Smooth muscle cell (in vitro differentiated cells): ENCODE data around the gene KY. TPM values are rescaled to one million over a fixed set of nuclear protein-coding genes. Genes with fewer than 3 reads are reported as not detected.

Experiments used
- DNase-seq: peaks from one replicate; lab custom pipeline; 2025; ENCODE audit not compliant: unreplicated experiment; lab: John Stamatoyannopoulos, UW
- H2AFZ ChIP-seq: fragments of 200-600 bp; sonication (generic); 2 replicates; pipeline ENCODE4 v1.6.0; 2016; ENCODE audit warnings: antibody characterized with exemption, low read depth, mild to moderate bottlenecking
- H3F3A ChIP-seq: fragments of 200-600 bp; sonication (generic); 2 replicates; pipeline ENCODE4 v1.6.0; 2017; ENCODE audit warnings: antibody characterized with exemption, low read depth
- H3K27ac ChIP-seq: fragments of 200-600 bp; sonication (generic); 2 replicates; pipeline ENCODE4 v1.5.1; 2016; ENCODE audit warnings: low read depth, mild to moderate bottlenecking
- H3K27me3 ChIP-seq: fragments of 200-600 bp; sonication (generic); 2 replicates; pipeline ENCODE4 v1.6.1; 2016; ENCODE audit warnings: low read depth, mild to moderate bottlenecking
- H3K36me3 ChIP-seq: fragments of 200-600 bp; sonication (generic); 2 replicates; pipeline ENCODE4 v1.5.1; 2016; ENCODE audit warnings: low read depth
- H3K4me1 ChIP-seq: fragments of 200-600 bp; sonication (generic); 2 replicates; pipeline ENCODE4 v1.5.1; 2016; ENCODE audit warnings: low read depth
- H3K4me2 ChIP-seq: fragments of 200-600 bp; sonication (generic); 2 replicates; pipeline ENCODE4 v1.6.0; 2016; ENCODE audit warnings: mild to moderate bottlenecking
- H3K4me3 ChIP-seq: fragments of 200-600 bp; sonication (generic); 2 replicates; pipeline ENCODE4 v1.5.1; 2016; ENCODE audit warnings: mild to moderate bottlenecking
- H3K79me2 ChIP-seq: fragments of 200-600 bp; sonication (generic); 2 replicates; pipeline ENCODE4 v1.6.0; 2016; ENCODE audit warnings: low read depth, mild to moderate bottlenecking
- H3K9ac ChIP-seq: fragments of 200-600 bp; sonication (generic); 2 replicates; pipeline ENCODE4 v1.6.0; 2016; ENCODE audit warnings: low read depth
- H3K9me3 ChIP-seq: fragments of 200-600 bp; sonication (generic); replicated peaks from 2 replicates; pipeline ENCODE4 v1.5.1; 2016; ENCODE audit warnings: low read depth
- H4K20me1 ChIP-seq: fragments of 200-600 bp; sonication (generic); 2 replicates; pipeline ENCODE4 v1.6.0; 2016; ENCODE audit warnings: low read depth
- WGBS: methylation state at CpG from one replicate; pipeline ENCODE4 v1.1.7; 2016; ENCODE audit warnings: low lambda C conversion rate; 5-methylcytosine and 5-hydroxymethylcytosine counted together
- polyA plus RNA-seq: library from polyadenylated mRNA; unstranded; fragments of >200 nt; fragmentation: Nextera tagmentation; extraction: Ambion mirVana; gene quantifications from 2 replicates; pipeline ENCODE4 v1.2.1, GENCODE V29; 2016
- total RNA-seq: library from RNA; depleted of rRNA; stranded (reverse); fragments of >200 nt; gene quantifications from 2 replicates; pipeline ENCODE4 v1.2.3, GENCODE V29; 2014
- TF ChIP-seq, protein P1 (sequence below): fragments of 200-600 bp; sonication (generic); IDR thresholded peaks from 2 replicates; pipeline ENCODE4 v1.5.1; 2017; ENCODE audit warnings: borderline replicate concordance, mild to moderate bottlenecking, antibody characterized with exemption; ENCODE audit not compliant: insufficient read depth, poor library complexity, severe bottlenecking

The KY gene
- total and polyA plus RNA-seq, 2 experiments from 2014 or later: 0.07 to 0.09 TPM

DNA sequence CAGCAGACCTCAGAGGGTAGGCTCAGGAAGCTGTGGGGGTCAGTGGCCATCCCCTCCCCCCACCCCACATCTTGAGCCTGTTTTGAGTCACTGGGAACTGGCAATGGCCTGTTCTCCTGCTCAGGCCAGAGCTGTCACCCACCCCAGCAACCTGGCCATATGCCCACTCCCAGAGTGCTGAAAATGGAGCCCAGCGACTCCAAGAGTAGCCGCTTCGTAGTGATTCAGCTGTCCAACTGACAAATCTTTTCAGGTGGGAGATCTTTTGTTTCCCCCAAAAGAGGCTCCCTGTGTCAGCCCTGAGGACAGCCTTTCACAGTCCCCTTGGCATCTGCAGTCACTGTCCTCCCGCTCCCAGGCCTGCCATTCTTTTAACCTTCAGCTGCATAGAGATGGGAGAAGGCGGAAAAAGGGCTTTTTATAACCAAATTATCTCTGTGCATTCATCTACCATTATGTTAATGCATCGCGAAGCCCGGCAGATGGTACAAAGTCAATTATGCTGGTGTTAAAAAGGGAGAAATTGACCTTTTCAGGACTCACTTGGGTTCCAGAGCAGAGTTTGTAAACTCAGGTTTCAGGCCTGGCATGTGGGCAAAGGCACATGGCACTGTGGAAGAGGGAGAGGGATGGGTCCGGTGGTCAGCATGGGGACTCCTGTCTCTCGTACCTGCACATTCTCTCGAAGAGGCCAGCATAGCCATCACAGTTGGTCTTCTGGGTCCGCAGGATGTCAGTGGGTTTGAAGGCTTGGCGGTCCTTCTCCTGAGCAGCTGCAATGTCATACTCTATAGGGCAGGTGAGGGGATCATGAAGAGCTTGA is 32.1 kb downstream of the KY start:
- no peaks in the 10 kb centered on the region for H3K4me1 ChIP-seq
- H3K36me3 ChIP-seq: no peaks in the 10 kb centered on the region
- 96% methylated on average over 13 of the region's 13 CpGs for WGBS
- H3K27ac ChIP-seq: no peak overlapping the region
- H3K4me3 ChIP-seq: no peak overlapping the region
- no peaks in the 10 kb centered on the region for H3K9me3 ChIP-seq
- H3K9ac ChIP-seq: no peak overlapping the region
- DNase-seq: no peak
- H4K20me1 ChIP-seq: no peaks in the 10 kb centered on the region
- no peaks in the 10 kb centered on the region for H3K79me2 ChIP-seq
- H3F3A ChIP-seq: no peaks in the 10 kb centered on the region
- no peak overlapping the region for H3K4me2 ChIP-seq
- TF ChIP-seq, protein P1, sequence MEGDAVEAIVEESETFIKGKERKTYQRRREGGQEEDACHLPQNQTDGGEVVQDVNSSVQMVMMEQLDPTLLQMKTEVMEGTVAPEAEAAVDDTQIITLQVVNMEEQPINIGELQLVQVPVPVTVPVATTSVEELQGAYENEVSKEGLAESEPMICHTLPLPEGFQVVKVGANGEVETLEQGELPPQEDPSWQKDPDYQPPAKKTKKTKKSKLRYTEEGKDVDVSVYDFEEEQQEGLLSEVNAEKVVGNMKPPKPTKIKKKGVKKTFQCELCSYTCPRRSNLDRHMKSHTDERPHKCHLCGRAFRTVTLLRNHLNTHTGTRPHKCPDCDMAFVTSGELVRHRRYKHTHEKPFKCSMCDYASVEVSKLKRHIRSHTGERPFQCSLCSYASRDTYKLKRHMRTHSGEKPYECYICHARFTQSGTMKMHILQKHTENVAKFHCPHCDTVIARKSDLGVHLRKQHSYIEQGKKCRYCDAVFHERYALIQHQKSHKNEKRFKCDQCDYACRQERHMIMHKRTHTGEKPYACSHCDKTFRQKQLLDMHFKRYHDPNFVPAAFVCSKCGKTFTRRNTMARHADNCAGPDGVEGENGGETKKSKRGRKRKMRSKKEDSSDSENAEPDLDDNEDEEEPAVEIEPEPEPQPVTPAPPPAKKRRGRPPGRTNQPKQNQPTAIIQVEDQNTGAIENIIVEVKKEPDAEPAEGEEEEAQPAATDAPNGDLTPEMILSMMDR: no peak
- no peaks in the 10 kb centered on the region for H3K27me3 ChIP-seq
- no peak overlapping the region for H2AFZ ChIP-seq

DNA sequence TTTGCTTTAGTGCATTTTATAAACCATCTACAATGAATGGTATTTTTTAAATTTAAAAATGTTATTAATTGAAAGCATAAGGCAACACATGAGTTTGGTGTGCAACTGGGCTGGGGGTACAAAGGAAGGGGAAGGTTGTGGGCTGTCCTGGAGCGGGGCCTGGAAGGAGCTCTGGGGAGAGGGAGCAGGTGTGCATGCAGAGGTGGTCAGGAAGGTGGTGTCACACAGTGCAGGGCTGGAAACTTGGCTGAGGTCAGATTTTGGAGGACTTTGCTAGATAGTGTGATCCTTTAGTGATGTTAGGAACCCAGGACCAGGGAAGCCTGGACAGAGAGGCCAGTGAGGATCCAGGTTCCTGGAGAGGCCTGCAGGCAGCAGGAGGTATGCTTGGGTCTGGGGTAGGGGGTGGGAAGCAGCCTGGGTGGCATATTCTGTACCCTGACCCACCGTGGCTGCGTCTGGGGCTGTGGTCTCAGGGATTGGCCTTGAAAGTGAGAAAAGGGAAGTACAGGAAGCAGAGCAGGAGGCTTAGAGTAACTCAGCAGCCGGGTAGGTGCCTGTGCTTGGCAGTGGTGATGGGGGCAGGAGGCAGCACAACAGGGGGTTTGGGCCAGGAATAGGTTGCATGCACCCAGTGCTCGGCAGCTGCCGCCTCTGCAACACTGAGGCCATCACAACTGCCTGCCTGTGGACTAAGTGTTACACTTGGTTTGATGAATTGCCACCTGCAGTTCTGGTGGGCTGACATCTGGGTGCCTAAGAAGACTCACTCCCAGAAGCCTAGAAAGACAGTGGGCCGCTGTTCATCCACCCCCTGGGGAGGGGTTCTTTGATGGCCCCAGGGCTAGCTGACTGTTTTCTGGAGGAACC is 33.0 kb downstream of the KY start:
- no peaks in the 10 kb centered on the region for H3K9me3 ChIP-seq
- no peaks in the 10 kb centered on the region for H4K20me1 ChIP-seq
- H3K36me3 ChIP-seq: no peaks in the 10 kb centered on the region
- no peak overlapping the region for H3K4me3 ChIP-seq
- WGBS: 75% methylated on average over 7 of the region's 7 CpGs
- no peaks in the 10 kb centered on the region for H3F3A ChIP-seq
- H3K9ac ChIP-seq: no peak overlapping the region
- no peaks in the 10 kb centered on the region for H3K27me3 ChIP-seq
- no peaks in the 10 kb centered on the region for H3K4me1 ChIP-seq
- H3K4me2 ChIP-seq: no peak overlapping the region
- TF ChIP-seq, protein P1: no peak
- no peaks in the 10 kb centered on the region for H3K79me2 ChIP-seq
- H2AFZ ChIP-seq: no peak overlapping the region
- no peak for DNase-seq
- no peak overlapping the region for H3K27ac ChIP-seq

DNA sequence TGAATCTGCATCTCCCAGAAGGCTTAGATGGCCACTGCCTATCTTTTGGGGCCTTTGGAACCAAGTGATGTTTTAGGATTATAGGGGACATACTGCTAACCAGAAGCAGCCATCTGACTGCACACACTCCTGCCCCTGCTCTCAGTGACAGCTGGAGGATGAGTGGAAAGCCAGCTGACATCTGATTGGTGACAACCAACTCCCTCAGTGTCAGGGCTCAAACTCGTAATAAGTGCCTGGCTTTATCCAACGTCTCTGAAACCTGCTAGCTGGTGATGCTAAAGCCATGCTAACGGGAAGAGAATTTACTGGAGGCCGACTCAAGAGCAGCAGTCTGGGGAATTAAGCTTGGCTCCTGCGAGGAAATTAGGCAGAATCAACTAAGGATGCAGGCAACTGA is 35.1 kb downstream of the KY start:
- Histone ChIP-seq H3K27me3 (no peaks in the 10 kb centered on the region), H3K79me2 (no peaks in the 10 kb centered on the region), H3K9ac (no peak overlapping the region), H3K9me3 (no peaks in the 10 kb centered on the region), H4K20me1 (no peaks in the 10 kb centered on the region), H3K27ac (no peak overlapping the region), H3K4me2 (no peak overlapping the region), H3K36me3 (no peaks in the 10 kb centered on the region), H3K4me3 (no peak overlapping the region), H3F3A (no peaks in the 10 kb centered on the region), H3K4me1 (no peaks in the 10 kb centered on the region), H2AFZ (no peak overlapping the region)
- DNase-seq: no peak
- 77% methylated on average over 5 of the region's 5 CpGs for WGBS
- TF ChIP-seq, protein P1: no peak
